Breast epithelium (tissue), 3 donors: ENCODE data around the gene ST6GALNAC2.

Experiments used
- POLR2A ChIP-seq: fragments of 450-650 bp; IDR thresholded peaks from one replicate; pipeline ENCODE4 v1.6.1; 2016; ENCODE audit warnings: antibody characterized with exemption, mild to moderate bottlenecking, moderate library complexity
- TF ChIP-seq, protein P1 (sequence below), 3 donors: fragments of 450-650 bp; IDR thresholded peaks; one replicate each; pipeline ENCODE4 v1.5.1; 2016 to 2017; ENCODE audit warnings: antibody characterized with exemption in 3 of 3, mild to moderate bottlenecking in 3 of 3, moderate library complexity in 3 of 3

DNA sequence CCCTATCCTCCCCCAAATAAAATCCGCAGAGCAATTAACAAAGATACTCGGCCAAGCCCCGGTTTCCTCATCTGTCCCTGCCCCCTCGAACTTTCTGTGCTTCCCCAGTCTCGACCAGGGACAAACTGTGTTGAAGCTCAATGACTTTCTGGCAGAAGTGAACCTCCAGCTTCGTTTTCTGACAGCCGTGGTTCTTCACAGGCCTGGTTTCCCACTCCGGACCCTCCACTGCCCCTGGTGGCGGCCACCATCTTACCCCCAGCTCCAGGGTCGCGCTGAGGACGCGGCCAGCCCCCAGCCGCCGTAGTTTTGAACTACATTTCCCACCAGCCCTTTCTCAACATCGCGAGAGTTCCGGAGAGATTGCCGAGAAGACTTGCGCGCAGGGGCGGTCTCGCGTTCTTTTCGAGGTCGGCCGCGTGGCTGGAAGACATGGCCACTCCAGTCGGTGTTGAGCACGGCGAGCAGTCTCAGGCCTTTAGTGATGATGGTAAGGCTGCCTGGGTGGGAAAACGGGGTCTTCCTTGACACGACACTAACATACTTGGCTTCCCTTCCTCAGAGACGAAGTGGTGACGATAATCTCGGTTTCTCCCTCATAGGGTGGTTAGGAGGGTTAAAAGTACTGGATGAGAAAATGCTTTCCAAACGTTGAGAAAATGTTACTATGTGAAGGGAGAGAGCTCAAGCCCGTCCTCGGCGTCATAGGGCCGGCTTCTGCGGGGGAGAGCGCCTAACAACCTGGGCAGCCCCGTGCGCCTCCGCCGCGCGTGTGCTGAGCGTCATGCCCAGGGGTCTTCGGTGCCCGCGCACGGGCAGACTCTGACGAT is 28.1 kb downstream of the ST6GALNAC2 start:
- TF ChIP-seq, protein P1, sequence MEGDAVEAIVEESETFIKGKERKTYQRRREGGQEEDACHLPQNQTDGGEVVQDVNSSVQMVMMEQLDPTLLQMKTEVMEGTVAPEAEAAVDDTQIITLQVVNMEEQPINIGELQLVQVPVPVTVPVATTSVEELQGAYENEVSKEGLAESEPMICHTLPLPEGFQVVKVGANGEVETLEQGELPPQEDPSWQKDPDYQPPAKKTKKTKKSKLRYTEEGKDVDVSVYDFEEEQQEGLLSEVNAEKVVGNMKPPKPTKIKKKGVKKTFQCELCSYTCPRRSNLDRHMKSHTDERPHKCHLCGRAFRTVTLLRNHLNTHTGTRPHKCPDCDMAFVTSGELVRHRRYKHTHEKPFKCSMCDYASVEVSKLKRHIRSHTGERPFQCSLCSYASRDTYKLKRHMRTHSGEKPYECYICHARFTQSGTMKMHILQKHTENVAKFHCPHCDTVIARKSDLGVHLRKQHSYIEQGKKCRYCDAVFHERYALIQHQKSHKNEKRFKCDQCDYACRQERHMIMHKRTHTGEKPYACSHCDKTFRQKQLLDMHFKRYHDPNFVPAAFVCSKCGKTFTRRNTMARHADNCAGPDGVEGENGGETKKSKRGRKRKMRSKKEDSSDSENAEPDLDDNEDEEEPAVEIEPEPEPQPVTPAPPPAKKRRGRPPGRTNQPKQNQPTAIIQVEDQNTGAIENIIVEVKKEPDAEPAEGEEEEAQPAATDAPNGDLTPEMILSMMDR (IDR thresholded peaks at IDR 0.05), result peak; percentile 62 to 82 (median 80)
- TF ChIP-seq POLR2A, result peak; percentile 71
